Omental fat pad (tissue), 4 donors: ENCODE results near the gene FAM81B. TPM values are rescaled to one million over a fixed set of nuclear protein-coding genes. Genes with fewer than 3 reads are reported as not detected.
"Not testable (repeated sequence)": the region's sequence is repeated elsewhere in the genome, so short reads cannot be mapped to it uniquely, and the experiment has no call there.

ENCODE experiments used
- ATAC-seq: fragments of 150-250 bp; one replicate; pipeline ENCODE4 v1.9.1; 2016; ENCODE audit warnings: mild to moderate bottlenecking, moderate library complexity; ENCODE audit not compliant: low FRiP score
- DNase-seq: peaks from one replicate; pipeline ENCODE4 v3.0.0-alpha.2; 2019; ENCODE audit warnings: low spot score
- total RNA-seq, 4 donors: library from RNA; depleted of rRNA; stranded (reverse); fragments of >200 nt; gene quantifications; one replicate each; pipeline ENCODE4 v1.1.0, GENCODE V29; 2016
- TF ChIP-seq, protein P1 (sequence below), 3 donors: fragments of 450-650 bp; IDR thresholded peaks; one replicate each; pipeline ENCODE4 v1.5.1; 2016 to 2017; ENCODE audit warnings: antibody characterized with exemption in 3 of 3, mild to moderate bottlenecking in 3 of 3, moderate library complexity in 2 of 3

The FAM81B gene, protein sequence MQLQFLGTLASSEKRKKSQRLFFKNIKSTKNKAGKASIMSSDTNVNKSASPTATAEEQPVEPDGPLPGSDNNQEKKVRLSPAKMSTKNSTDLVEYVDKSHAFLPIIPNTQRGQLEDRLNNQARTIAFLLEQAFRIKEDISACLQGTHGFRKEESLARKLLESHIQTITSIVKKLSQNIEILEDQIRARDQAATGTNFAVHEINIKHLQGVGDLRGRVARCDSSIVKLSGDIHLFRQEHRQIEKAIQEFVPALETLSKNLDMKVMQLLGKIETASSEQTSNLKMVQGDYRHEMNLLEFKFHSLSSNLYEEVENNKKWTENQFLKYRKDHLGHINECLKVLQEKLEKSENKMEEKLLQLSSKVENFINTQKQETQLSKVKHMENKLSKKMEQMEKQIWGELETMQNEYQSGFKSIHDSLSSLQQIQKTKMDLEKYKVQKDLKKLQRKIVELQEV
- 1 to 10 TPM in 1 of 4 donors, not detected in 3; 8.8 TPM for total RNA-seq

DNA sequence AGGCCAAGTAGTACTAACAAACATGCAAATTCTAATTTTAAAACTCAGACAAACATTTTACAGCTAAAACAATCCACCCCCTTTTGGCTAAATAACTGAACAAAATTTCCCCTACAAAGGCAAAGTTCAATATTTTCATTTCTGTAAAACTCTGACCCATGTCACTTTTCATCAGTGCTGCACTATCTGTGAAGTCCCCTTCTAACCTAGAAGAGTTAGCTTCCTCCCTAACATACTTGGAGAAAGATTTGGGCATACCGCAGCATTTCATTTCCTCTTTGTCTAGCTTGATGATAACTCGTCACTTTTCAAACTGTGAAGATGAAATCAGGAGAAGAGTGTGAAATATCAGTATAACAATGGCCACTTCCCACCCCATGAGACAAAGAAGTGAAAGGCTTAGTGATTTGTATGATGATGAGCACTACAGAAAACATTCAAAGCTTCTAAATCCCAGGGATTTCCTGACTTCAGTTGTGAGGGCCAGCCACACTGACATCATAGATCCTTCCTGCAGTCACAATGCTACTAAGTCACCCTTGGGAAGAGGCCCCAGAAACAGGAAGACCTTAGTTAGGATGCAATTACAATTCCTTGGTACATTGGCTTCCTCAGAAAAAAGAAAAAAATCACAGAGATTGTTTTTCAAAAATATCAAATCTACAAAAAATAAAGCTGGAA lies at the start of gene FAM81B:
Gene FAM81B (plus strand): TSS at position 555 of the 681 bp plus-strand sequence. CDS start 24 bp downstream, at position 579.
- no peak for DNase-seq
- TF ChIP-seq, protein P1, sequence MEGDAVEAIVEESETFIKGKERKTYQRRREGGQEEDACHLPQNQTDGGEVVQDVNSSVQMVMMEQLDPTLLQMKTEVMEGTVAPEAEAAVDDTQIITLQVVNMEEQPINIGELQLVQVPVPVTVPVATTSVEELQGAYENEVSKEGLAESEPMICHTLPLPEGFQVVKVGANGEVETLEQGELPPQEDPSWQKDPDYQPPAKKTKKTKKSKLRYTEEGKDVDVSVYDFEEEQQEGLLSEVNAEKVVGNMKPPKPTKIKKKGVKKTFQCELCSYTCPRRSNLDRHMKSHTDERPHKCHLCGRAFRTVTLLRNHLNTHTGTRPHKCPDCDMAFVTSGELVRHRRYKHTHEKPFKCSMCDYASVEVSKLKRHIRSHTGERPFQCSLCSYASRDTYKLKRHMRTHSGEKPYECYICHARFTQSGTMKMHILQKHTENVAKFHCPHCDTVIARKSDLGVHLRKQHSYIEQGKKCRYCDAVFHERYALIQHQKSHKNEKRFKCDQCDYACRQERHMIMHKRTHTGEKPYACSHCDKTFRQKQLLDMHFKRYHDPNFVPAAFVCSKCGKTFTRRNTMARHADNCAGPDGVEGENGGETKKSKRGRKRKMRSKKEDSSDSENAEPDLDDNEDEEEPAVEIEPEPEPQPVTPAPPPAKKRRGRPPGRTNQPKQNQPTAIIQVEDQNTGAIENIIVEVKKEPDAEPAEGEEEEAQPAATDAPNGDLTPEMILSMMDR (IDR thresholded peaks at IDR 0.05), result no peak
- no peak for ATAC-seq

DNA sequence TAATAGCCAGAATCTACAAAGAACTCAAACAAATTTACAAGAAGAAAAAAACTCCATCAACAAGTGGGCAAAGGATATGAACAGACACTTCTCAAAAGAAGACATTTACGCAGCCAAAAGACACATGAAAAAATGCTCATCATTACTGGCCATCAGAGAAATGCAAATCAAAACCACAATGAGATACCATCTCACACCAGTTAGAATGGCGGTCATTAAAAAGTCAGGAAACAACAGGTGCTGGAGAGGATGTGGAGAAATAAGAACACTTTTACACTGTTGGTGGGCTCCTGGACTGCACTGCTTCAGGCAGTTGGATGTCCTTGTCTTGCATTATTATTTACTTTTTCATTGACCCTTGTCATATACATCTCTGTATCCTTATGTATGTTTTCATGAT lies 49.7 kb upstream of the FAM81B start:
- not testable (repeated sequence) for DNase-seq, ATAC-seq

DNA sequence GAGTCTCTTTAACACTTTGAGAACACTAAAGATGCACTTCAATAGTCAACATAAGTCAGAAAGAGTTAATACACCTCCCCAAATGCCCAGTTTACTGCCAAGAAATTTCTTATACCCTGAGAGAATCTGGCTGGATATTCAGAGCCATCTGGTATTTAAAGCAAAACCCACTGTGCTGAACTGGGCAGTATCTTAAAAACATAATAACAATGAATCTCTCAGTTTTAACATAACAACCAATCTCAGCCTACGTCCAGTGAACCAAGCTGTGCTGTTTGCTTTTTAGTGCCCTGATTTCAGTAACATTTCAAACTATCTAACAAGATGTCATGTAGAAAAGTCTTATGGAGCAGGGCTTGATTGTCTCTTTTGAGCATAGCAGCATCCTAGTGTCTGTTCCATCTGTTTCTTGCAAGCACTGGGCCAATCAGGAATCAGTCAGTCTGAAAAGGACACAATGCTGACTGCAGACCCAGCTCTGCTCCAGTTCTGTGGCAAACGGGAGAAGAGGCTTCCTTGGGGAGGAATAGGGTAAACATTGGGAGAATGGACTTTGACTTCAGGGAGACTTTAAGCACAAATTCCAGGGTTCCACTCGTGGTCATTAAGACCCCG lies 43.6 kb upstream of the FAM81B start:
- ATAC-seq (no peak), DNase-seq (no peak)
- TF ChIP-seq, protein P1 (IDR thresholded peaks at IDR 0.05), result no peak

DNA sequence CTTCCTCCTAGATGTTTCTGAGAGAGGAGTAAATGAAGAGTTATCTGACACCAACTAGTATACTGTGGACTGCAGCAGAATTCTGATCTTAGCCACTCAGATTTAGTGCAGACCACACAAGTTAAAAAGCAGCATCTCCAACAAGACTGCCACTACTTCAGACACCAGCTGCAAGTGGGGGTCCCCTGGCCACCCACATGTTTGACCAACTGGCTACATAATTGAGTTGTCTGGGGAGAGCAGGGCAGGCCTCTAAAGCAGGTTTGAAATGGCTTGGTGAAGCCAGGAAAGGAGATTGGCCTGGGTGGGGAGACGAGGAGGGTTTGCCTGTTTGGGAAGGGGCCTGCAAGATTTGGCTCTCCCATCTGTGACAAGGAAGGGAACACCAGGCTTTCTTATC lies 40.5 kb upstream of the FAM81B start:
- ATAC-seq (no peak), DNase-seq (no peak)
- TF ChIP-seq, protein P1 (IDR thresholded peaks at IDR 0.05), result no peak

DNA sequence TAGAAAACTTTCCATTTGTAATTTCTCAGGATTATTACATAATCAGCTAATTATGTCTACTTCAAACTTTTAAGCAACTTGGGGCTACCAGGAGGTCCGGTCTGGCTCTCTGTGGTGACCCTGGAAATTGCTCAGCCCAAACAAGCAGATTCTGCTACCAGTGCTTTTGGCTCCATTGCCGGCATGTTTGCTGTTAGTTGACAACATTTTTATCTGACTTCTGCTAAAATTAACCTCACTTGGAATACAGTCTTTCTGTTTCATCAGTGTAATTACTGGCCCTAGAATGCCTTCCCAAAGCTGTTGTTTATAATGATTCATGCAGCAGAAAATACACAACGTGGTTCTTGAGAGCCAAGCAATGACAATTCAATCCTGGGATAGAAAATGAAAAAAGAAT lies 38.5 kb upstream of the FAM81B start:
- DNase-seq (no peak), ATAC-seq (no peak)
- TF ChIP-seq, protein P1 (IDR thresholded peaks at IDR 0.05), result no peak

DNA sequence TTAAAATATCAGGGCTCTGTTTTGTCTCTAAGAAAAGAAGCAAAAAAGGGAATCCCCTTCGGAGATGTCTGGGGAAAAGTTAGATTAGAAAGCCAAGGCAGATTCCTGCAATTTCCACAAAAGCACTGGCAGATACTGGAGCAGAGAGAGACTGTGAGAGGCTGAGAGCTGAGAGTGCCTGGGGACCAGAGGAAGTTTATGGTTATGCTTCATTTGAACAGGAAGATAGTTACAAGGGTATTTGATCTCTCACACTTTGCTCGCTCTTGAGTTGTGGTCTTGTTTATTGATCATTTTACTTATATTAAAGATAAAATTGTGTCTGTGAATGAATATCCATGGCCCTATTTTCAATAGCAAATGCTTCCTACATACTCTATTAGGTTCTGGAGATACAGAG lies 32.8 kb upstream of the FAM81B start:
- no peak for DNase-seq
- no peak for ATAC-seq
- TF ChIP-seq, protein P1 (IDR thresholded peaks at IDR 0.05), result no peak

DNA sequence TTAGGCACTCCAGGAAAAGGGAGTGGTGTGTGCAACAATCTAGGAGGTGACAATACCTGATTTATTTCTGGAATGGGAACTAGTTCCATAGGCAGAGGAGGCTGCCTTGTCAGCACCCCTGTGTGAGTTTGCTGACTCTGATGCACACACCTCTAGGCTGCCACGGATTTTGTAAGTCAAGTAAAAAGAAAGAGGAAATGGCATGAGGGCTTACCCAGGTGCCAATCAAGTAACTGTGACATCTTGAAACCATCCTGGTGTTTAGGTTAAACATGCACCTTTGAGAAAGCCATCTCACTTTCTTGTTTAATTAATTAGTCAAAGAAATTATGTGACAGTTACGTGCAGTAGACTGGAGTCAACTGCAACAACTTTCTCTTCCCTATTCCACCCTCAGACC lies 32.3 kb upstream of the FAM81B start:
- TF ChIP-seq, protein P1 (IDR thresholded peaks at IDR 0.05), result no peak
- DNase-seq (no peak), ATAC-seq (no peak)

DNA sequence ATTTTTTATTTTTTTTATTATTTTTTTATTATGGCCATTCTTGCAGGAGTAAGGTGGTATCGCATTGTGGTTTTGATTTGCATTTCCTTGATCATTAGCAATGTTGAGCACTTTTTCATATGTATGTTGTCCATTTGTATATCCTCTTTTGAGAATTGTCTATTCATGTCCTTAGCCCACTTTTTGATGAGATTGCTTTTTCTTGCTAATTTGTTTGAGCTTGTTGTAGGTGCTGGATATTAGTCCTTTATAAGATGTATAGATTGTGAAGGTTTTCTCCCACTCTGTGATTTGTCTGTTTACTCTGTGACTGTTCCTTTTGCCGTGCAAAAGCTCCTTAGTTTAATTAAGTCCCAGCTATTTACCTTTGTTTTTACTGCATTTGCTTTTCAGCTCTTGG lies 30.5 kb upstream of the FAM81B start:
- ATAC-seq, DNase-seq: not testable (repeated sequence)
